BLaER1 treated with 17β-estradiol and CSF1 and Interleukin-3, amounts not matched to agents 10 nM and 100 nM (cell line): ENCODE measurements around the gene DNAJC1.

Source experiments
- H3K27ac ChIP-seq, 11 experiments: shearing (Covaris generic); formaldehyde crosslinking; 2 replicates each; pipeline ENCODE4 v1.8.1; 2022
- H3K27me3 ChIP-seq, 11 experiments: shearing (Covaris generic); formaldehyde crosslinking; 2 replicates each; pipeline ENCODE4 v1.8.1; 2022
- H3K36me3 ChIP-seq, 11 experiments: shearing (Covaris generic); formaldehyde crosslinking; 2 replicates each; pipeline ENCODE4 v1.8.1; 2022
- H3K4me1 ChIP-seq, 10 experiments: shearing (Covaris generic); formaldehyde crosslinking; 2 replicates each; pipeline ENCODE4 v1.8.1; 2022
- H3K4me2 ChIP-seq, 11 experiments: shearing (Covaris generic); formaldehyde crosslinking; 2 replicates each; pipeline ENCODE4 v1.8.1; 2022
- H3K4me3 ChIP-seq, 10 experiments: shearing (Covaris generic); formaldehyde crosslinking; 2 replicates each; pipeline ENCODE4 v1.8.1; 2022
- H3K9ac ChIP-seq, 11 experiments: shearing (Covaris generic); formaldehyde crosslinking; 2 replicates each; pipeline ENCODE4 v1.8.1; 2022
- H3K9me3 ChIP-seq, 11 experiments: shearing (Covaris generic); formaldehyde crosslinking; replicated peaks in 1 of 11; 2 replicates each; pipeline ENCODE4 v1.8.1; 2022
- H4K20me1 ChIP-seq, 11 experiments: shearing (Covaris generic); formaldehyde crosslinking; 2 replicates each; pipeline ENCODE4 v1.8.1; 2022
- Cebpa-rat ChIP-seq, 11 experiments: shearing (Covaris generic); IDR thresholded peaks; 2 replicates each; pipeline ENCODE4 v1.8.1; 2022

The DNAJC1 gene

DNA sequence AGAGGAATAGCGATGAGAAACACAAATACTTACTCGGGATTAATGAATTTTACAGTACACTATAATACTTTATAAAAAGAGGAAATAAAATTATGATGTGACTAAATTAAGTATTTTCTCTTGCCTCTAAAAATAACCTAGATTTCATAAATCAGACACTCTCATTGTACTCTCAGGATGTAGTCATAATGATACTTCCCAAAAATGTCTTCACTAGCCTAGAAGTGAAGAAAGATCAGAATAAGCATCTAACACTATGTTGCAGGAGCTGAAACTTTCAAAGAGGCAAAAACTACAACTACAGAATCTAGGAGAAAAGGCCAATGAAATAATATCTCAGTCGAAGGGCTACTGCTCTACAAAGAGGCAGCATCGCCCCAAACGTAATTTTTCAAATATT is 49.4 kb downstream of the DNAJC1 start:
- peaks cover 0 to 41% (median 15%) of the 10 kb centered on the region in 10 experiments; a peak in 16 of 20 replicates for H3K4me1 ChIP-seq
- no peaks in the 10 kb centered on the region for H3K27me3 ChIP-seq
- H3K9ac ChIP-seq: peak overlapping the region in 4 of 11 experiments; percentile 43 to 58 (median 50); a peak in 6 of 22 replicates
- H3K9me3 ChIP-seq: no peaks in the 10 kb centered on the region
- TF ChIP-seq Cebpa-rat (IDR thresholded peaks at IDR 0.05): peak in 2 of 11 experiments; percentile 16 to 50; a peak in 2 of 22 replicates
- H3K4me2 ChIP-seq: peak overlapping the region in 9 of 11 experiments; percentile 22 to 80 (median 59); a peak in 16 of 22 replicates
- H3K4me3 ChIP-seq: no peak overlapping the region
- no peaks in the 10 kb centered on the region for H3K36me3 ChIP-seq
- H3K27ac ChIP-seq: peak overlapping the region in 8 of 11 experiments; percentile 37 to 85 (median 64); a peak in 16 of 22 replicates
- no peaks in the 10 kb centered on the region for H4K20me1 ChIP-seq

DNA sequence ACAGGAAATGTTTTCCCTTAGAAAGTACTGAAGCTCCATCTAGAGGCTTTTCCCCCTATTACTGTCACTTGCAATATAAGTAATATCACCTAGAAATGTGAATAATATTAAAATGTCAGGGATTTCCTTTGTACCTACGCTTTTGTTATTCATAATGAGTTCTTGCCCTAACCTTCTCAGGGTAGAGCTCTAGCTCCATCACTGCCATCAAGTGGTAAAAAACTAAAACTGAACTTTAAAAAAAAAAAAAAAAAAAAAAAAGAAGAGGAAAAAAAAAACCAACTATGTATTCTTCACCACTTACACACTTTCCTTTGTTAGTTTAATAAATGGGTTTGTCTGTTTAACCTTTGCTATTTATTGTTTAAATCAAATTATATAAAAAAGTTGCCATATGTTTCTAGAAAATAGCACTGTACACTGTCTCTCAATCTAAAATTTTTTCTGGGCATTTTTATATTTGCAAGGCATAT is 49.9 kb downstream of the DNAJC1 start:
- Histone ChIP-seq H4K20me1 (no peaks in the 10 kb centered on the region), H3K9ac (peak overlapping the region in 2 of 11 experiments; percentile 30 to 49; a peak in 4 of 22 replicates), H3K36me3 (no peaks in the 10 kb centered on the region), H3K4me1 (peaks cover 0 to 41% (median 15%) of the 10 kb centered on the region in 10 experiments; a peak in 16 of 20 replicates), H3K27me3 (no peaks in the 10 kb centered on the region), H3K4me3 (no peak overlapping the region), H3K4me2 (peak overlapping the region in 6 of 11 experiments; percentile 37 to 80 (median 68); a peak in 10 of 22 replicates), H3K27ac (peak overlapping the region in 7 of 11 experiments; percentile 23 to 85 (median 65); a peak in 13 of 22 replicates), H3K9me3 (no peaks in the 10 kb centered on the region)
- TF ChIP-seq Cebpa-rat (IDR thresholded peaks at IDR 0.05): no peak

GRCh38 chr10:21950566-21950965 is 53.0 kb downstream of the DNAJC1 start:
- no peaks in the 10 kb centered on the region; a peak in 1 of 22 replicates for H3K36me3 ChIP-seq
- 0 out of 22 replicates have a peak overlapping the region, but pooled peaks of 1 of the 11 experiments have one; percentile 2 for H3K4me2 ChIP-seq
- H3K4me3 ChIP-seq: no peak overlapping the region
- peaks cover 0 to 39% (median 15%) of the 10 kb centered on the region in 10 experiments; a peak in 16 of 20 replicates for H3K4me1 ChIP-seq
- H3K9me3 ChIP-seq: peaks cover 0 to 4% (median 0%) of the 10 kb centered on the region in 11 experiments; a peak in 1 of 22 replicates
- H3K27me3 ChIP-seq: no peaks in the 10 kb centered on the region
- no peak overlapping the region for H3K9ac ChIP-seq
- H3K27ac ChIP-seq: peak overlapping the region in 1 of 11 experiments; percentile 3; a peak in 1 of 22 replicates
- TF ChIP-seq Cebpa-rat (IDR thresholded peaks at IDR 0.05): no peak
- H4K20me1 ChIP-seq: no peaks in the 10 kb centered on the region

DNA sequence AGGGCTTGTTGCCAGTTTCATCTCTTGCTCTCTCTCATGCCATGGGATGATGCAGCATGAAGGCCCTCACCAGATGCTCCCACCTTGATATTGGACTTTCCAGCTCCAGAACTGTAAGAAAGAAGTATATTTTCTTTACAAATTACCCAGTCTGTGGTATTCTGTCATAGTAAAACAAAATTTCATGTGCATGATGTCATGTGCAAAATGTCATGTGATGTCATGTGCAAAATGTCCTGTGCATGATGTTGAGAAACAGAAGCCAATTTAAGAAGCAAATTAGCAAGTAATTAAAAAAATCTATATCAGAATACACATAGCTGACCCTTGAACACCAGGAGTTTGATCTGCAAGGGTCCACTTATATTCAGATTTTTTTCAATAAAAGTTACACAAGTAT is 56.6 kb downstream of the DNAJC1 start:
- Histone ChIP-seq H3K9me3 (peaks cover 0 to 4% (median 0%) of the 10 kb centered on the region in 11 experiments; a peak in 1 of 22 replicates), H3K27ac (no peak overlapping the region), H3K27me3 (no peaks in the 10 kb centered on the region), H3K4me3 (no peak overlapping the region), H3K4me2 (no peak overlapping the region), H3K36me3 (no peaks in the 10 kb centered on the region; a peak in 1 of 22 replicates), H3K9ac (no peak overlapping the region), H4K20me1 (no peaks in the 10 kb centered on the region), H3K4me1 (peaks cover 10 to 47% (median 29%) of the 10 kb centered on the region in 10 experiments; a peak in 19 of 20 replicates)
- TF ChIP-seq Cebpa-rat (IDR thresholded peaks at IDR 0.05): no peak

DNA sequence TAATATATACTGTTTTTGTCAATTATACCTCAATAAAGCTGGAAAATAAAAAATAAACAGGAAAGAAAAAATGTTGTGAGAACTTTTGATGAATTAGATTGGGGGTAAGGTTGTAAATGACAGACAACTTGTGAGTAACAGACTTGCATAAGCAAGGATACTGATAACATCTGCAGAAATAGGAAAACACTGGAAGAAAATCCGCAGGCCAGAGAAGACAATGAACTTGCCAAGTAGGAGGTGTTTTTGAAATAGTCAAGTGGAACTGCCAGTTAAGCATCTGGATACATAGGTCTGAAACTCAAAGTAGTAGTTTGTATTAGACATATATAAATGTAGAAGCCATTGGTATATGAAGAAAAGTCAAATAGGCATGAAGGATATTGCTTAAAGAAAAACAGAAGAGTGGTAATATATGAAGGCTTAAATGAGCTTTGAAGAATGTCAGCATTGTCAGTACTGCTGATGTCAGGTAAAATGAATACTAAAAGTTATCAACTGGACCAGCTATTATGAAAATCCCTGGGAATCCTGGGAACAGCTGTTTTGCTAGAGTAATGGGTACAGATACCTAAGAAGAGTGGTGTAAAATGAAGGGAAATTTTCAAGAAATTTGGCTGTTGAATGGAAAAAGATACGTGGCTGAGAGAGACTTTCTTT is 58.7 kb downstream of the DNAJC1 start:
- Histone ChIP-seq H3K4me1 (peaks cover 10 to 34% (median 28%) of the 10 kb centered on the region in 10 experiments; a peak in 19 of 20 replicates), H3K4me3 (no peak overlapping the region), H3K27me3 (no peaks in the 10 kb centered on the region), H3K9ac (no peak overlapping the region), H3K4me2 (peak overlapping the region in 7 of 11 experiments; percentile 47 to 82 (median 59); a peak in 13 of 22 replicates), H3K36me3 (no peaks in the 10 kb centered on the region; a peak in 1 of 22 replicates), H3K9me3 (peaks cover 0 to 4% (median 0%) of the 10 kb centered on the region in 11 experiments; a peak in 1 of 22 replicates), H3K27ac (peak overlapping the region in 8 of 11 experiments; percentile 31 to 85 (median 82); a peak in 14 of 22 replicates), H4K20me1 (no peaks in the 10 kb centered on the region)
- TF ChIP-seq Cebpa-rat (IDR thresholded peaks at IDR 0.05): no peak

DNA sequence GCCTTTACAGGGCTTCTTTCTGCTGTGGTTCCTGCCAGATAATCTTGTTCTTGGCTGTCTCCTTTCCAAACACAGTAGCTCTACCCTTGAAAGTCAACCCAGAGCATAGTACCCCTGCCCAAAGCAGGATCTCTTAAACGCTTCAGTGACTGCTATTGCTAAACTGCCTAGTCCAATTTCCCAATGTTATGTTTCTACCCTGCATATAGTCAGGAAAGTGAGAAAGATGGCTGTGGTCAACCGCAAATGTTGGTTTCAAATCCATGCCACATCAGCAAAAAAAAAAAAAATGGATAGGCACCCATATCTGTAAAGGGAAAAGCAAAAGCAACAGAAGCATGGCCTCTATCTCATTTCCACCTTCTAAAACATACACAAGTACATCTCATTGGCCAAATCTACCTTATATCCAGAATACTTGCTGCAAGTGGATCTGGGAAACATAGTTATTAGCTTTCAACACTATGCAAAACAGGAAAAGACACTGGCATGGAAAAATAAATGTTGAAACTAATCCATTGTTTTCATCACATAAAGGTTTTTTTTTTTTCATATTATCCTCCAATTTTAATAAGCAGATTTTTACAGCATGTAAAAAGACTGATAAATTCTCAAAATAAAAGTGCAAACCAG is 59.8 kb downstream of the DNAJC1 start:
- H3K27me3 ChIP-seq: no peaks in the 10 kb centered on the region
- peak overlapping the region; percentile 32 to 82 (median 58); a peak in 21 of 22 replicates for H3K4me2 ChIP-seq
- H3K4me1 ChIP-seq: peaks cover 10 to 34% (median 28%) of the 10 kb centered on the region in 10 experiments; a peak in 19 of 20 replicates
- H3K4me3 ChIP-seq: no peak overlapping the region
- H3K27ac ChIP-seq: peak overlapping the region in 10 of 11 experiments; percentile 45 to 85 (median 82); a peak in 19 of 22 replicates
- peak overlapping the region in 9 of 11 experiments; percentile 18 to 69 (median 60); a peak in 15 of 22 replicates for H3K9ac ChIP-seq
- peak in 10 of 11 experiments; percentile 41 to 98 (median 92); a peak in 18 of 22 replicates for TF ChIP-seq Cebpa-rat (IDR thresholded peaks at IDR 0.05)
- H3K36me3 ChIP-seq: no peaks in the 10 kb centered on the region; a peak in 1 of 22 replicates
- peaks cover 0 to 9% (median 0%) of the 10 kb centered on the region in 11 experiments; a peak in 2 of 22 replicates for H3K9me3 ChIP-seq
- no peaks in the 10 kb centered on the region for H4K20me1 ChIP-seq

GRCh38 chr10:21935439-21936023 is 68.0 kb downstream of the DNAJC1 start:
- no peaks in the 10 kb centered on the region for H4K20me1 ChIP-seq
- no peak for TF ChIP-seq Cebpa-rat (IDR thresholded peaks at IDR 0.05)
- H3K27ac ChIP-seq: no peak overlapping the region
- no peaks in the 10 kb centered on the region for H3K27me3 ChIP-seq
- peaks cover 9 to 26% (median 13%) of the 10 kb centered on the region in 11 experiments for H3K9me3 ChIP-seq
- no peaks in the 10 kb centered on the region for H3K4me1 ChIP-seq
- no peak overlapping the region for H3K4me3 ChIP-seq
- H3K4me2 ChIP-seq: no peak overlapping the region
- H3K36me3 ChIP-seq: no peaks in the 10 kb centered on the region
- no peak overlapping the region for H3K9ac ChIP-seq

GRCh38 chr10:21934307-21934706 is 69.2 kb downstream of the DNAJC1 start:
- H3K36me3 ChIP-seq: no peaks in the 10 kb centered on the region
- no peak overlapping the region for H3K4me2 ChIP-seq
- H3K4me1 ChIP-seq: no peaks in the 10 kb centered on the region
- no peak for TF ChIP-seq Cebpa-rat (IDR thresholded peaks at IDR 0.05)
- no peaks in the 10 kb centered on the region for H4K20me1 ChIP-seq
- H3K27me3 ChIP-seq: no peaks in the 10 kb centered on the region
- H3K4me3 ChIP-seq: no peak overlapping the region
- no peak overlapping the region for H3K27ac ChIP-seq
- H3K9me3 ChIP-seq: peaks cover 9 to 23% (median 13%) of the 10 kb centered on the region in 11 experiments
- no peak overlapping the region for H3K9ac ChIP-seq
